Measurements from ENCODE around the gene PDE11A.

The PDE11A gene

DNA sequence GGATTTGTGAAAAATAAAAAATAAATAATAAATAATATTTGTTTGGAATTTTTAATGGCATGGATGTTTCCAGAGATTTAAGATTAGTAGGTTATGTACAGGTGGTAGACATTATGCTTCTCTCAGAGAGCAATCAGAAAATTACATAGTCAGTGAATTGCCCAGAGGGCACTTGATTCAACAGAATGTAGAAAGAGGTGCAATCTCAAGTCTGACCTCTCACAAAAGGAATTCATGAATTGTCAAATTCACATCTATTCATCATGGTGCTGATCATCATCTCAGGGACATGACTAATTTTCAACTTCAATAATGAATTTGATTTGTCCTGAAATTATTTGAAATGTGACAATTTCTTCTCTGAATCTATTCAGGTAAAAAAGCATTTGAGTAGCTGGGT lies 172.5 kb downstream of the PDE11A start:
- Histone ChIP-seq H3K36me3 (no peaks in the 10 kb centered on the region), H3K9me3 (ENCODE audit: severe bottlenecking) (no peaks in the 10 kb centered on the region), H3K27ac (no peak overlapping the region), H3K27me3 (ENCODE audit: insufficient read depth, low read depth, severe bottlenecking) (no peaks in the 10 kb centered on the region), H3K4me3 (ENCODE audit: low read depth, low read length) (no peak overlapping the region)
- DNase-seq = no peak
- TF ChIP-seq CTCF (IDR thresholded peaks at IDR 0.05; ENCODE audit: low read depth, low read length) = no peak

- DNase-seq = no peak
- no peak overlapping the region for H3K27ac ChIP-seq
- H3K4me3 ChIP-seq (ENCODE audit: low read depth, low read length) = no peak overlapping the region
- no peak for TF ChIP-seq CTCF (IDR thresholded peaks at IDR 0.05; ENCODE audit: low read depth, low read length)
- no peaks in the 10 kb centered on the region for H3K36me3 ChIP-seq
- no peaks in the 10 kb centered on the region for H3K9me3 ChIP-seq (ENCODE audit: severe bottlenecking)
- H3K27me3 ChIP-seq (ENCODE audit: insufficient read depth, low read depth, severe bottlenecking) = no peaks in the 10 kb centered on the region
These were observed 175.3 kb downstream of the PDE11A start for GRCh38 chr2:177897278-177897677.

DNA sequence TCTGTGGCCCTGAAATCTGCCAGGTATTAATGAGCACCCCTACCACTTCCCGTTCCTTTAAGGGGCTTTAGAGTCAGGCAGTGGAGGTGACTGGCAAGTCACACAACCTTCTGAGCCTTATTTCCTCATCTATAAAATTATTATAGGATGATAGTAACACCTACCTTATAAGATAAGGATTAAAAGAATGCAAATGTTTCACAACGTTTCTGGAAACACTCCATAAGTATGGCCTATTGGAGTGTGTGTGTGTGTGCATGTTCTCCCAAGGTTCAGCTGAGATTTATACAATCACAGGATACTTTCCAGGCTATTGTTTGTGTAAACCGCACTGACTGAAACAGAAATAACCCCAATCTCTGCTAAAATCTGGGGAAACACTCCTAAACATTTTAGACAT lies 176.0 kb downstream of the PDE11A start:
- Histone ChIP-seq H3K27me3 (ENCODE audit: insufficient read depth, low read depth, severe bottlenecking) (no peaks in the 10 kb centered on the region), H3K36me3 (no peaks in the 10 kb centered on the region), H3K4me3 (ENCODE audit: low read depth, low read length) (no peak overlapping the region), H3K9me3 (ENCODE audit: severe bottlenecking) (no peaks in the 10 kb centered on the region), H3K27ac (no peak overlapping the region)
- DNase-seq = no peak
- no peak for TF ChIP-seq CTCF (IDR thresholded peaks at IDR 0.05; ENCODE audit: low read depth, low read length)

GRCh38 chr2:177894546-177894945 lies 178.0 kb downstream of the PDE11A start:
- TF ChIP-seq CTCF (IDR thresholded peaks at IDR 0.05; ENCODE audit: low read depth, low read length) = no peak
- no peak for DNase-seq
- no peak overlapping the region for H3K27ac ChIP-seq
- H3K27me3 ChIP-seq (ENCODE audit: insufficient read depth, low read depth, severe bottlenecking) = no peaks in the 10 kb centered on the region
- no peak overlapping the region for H3K4me3 ChIP-seq (ENCODE audit: low read depth, low read length)
- H3K36me3 ChIP-seq = no peaks in the 10 kb centered on the region
- H3K9me3 ChIP-seq (ENCODE audit: severe bottlenecking) = no peaks in the 10 kb centered on the region

DNA sequence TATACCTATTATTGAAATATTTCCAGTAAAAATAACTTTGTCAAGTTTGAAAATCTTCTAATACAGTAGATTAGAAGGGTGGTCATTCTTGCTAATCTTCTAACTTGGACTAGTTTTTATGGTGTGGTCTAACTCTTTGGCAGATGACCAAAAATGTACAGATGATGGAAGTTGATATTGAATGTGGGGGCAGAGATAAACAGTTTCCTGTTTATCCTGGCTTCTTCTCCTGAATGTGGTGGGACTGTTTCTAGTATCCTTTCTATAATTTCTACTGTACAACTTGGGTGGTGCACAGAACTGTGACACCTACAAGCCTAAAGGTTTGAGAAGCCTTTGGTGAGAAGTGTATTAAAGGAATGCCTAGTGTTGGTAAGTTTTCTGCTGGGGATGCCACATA lies 178.7 kb downstream of the PDE11A start:
- no peak overlapping the region for H3K27ac ChIP-seq
- no peaks in the 10 kb centered on the region for H3K36me3 ChIP-seq
- H3K4me3 ChIP-seq (ENCODE audit: low read depth, low read length) = no peak overlapping the region
- H3K27me3 ChIP-seq (ENCODE audit: insufficient read depth, low read depth, severe bottlenecking) = no peaks in the 10 kb centered on the region
- no peak for DNase-seq
- no peak for TF ChIP-seq CTCF (IDR thresholded peaks at IDR 0.05; ENCODE audit: low read depth, low read length)
- H3K9me3 ChIP-seq (ENCODE audit: severe bottlenecking) = no peaks in the 10 kb centered on the region

GRCh38 chr2:177891533-177891932 lies 181.0 kb downstream of the PDE11A start:
- Histone ChIP-seq H3K4me3 (ENCODE audit: low read depth, low read length) (no peak overlapping the region), H3K27ac (no peak overlapping the region), H3K9me3 (ENCODE audit: severe bottlenecking) (no peaks in the 10 kb centered on the region), H3K36me3 (no peaks in the 10 kb centered on the region), H3K27me3 (ENCODE audit: insufficient read depth, low read depth, severe bottlenecking) (no peaks in the 10 kb centered on the region)
- no peak for TF ChIP-seq CTCF (IDR thresholded peaks at IDR 0.05; ENCODE audit: low read depth, low read length)
- DNase-seq = no peak

Measured in WERI-Rb-1 (cell line).